Lower leg skin (tissue), 4 donors: ENCODE results near the gene TTC34. TPM values are rescaled to one million over a fixed set of nuclear protein-coding genes. Genes with fewer than 3 reads are reported as not detected.
A peak's percentile ranks its signal among the peaks of the same experiment; 100 is the strongest.

ENCODE experiments used
- DNase-seq, 2 donors: peaks; one replicate each; pipeline ENCODE4 v3.0.0-alpha.2; 2019; ENCODE audit warnings: low spot score in 2 of 2
- H3K4me3 ChIP-seq: fragments of 200-600 bp; sonication (generic); 2 replicates; pipeline ENCODE4 v1.5.1; 2017; ENCODE audit warnings: mild to moderate bottlenecking, low read depth; ENCODE audit not compliant: poor library complexity, severe bottlenecking
- CTCF ChIP-seq, 3 donors: fragments of 450-650 bp; IDR thresholded peaks; one replicate each; pipeline ENCODE4 v1.5.1; 2016; ENCODE audit warnings: antibody characterized with exemption in 3 of 3, mild to moderate bottlenecking in 3 of 3, moderate library complexity in 2 of 3
- POLR2A ChIP-seq, 2 donors: fragments of 450-650 bp; IDR thresholded peaks; one replicate each; pipeline ENCODE4 v1.6.1; 2016 to 2017; ENCODE audit warnings: antibody characterized with exemption in 2 of 2, mild to moderate bottlenecking in 1 of 2, moderate library complexity in 1 of 2
- WGBS, 2 donors: methylation state at CpG; one replicate each; pipeline ENCODE4 v1.1.5; 2018; 5-methylcytosine and 5-hydroxymethylcytosine counted together
- intact Hi-C: fragments of 100-400 bp; cut with DNase I; formaldehyde crosslinking; loops from one replicate; pipeline ENCODE4 v1.15.0; 2023; ENCODE audit warnings: low total_unique reads
- total RNA-seq, 4 donors: library from RNA; depleted of rRNA; stranded (reverse); fragments of >200 nt; gene quantifications; one replicate each; pipeline ENCODE4 v1.1.0, GENCODE V29; 2016

The TTC34 gene
- total RNA-seq, 4 donors from 2014 or later: 0.07 to 0.23 (median 0.17) TPM

DNA sequence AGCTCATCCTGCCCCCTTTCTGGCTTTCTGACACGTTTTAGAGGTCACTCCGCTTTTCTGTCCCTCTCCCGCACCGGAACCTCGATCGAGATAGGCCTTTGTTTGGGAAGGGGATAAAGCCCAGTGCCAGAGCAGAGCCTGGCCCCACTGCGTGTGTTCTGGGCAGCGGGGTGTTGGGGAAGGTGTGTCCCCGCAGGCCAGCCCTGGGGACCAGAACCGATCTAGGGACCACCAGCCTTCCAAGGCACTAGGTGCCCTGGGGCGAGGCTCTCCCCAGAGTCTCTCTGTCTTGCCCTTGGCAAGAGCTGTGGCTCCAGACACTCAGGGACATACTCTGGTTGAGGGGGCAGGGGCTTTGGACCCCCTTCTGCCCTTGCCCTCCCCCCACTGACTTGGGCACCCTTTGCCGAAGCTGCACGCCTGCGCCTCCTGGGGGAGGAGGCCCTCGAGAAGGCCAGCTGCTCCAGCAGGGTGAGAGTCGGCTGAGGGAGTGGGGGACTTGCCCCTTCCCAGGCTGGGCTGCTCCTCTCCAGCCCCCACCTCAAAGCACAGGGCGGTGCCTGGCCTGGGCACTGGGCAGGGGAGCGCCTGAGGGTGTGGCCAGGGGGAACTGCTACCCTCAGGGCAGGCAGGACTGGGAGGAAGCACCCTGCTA is 198.5 kb downstream of the TTC34 start:
- no peak for TF ChIP-seq CTCF (IDR thresholded peaks at IDR 0.05)
- no peak for TF ChIP-seq POLR2A (IDR thresholded peaks at IDR 0.05)
- 73 to 80% methylated on average over 16 to 18 of the region's 18 CpGs for WGBS, 2 donors
- DNase-seq: peak in 1 of 2 donors; percentile 68
- H3K4me3 ChIP-seq: no peak overlapping the region
- intact Hi-C loops: no loop called here

DNA sequence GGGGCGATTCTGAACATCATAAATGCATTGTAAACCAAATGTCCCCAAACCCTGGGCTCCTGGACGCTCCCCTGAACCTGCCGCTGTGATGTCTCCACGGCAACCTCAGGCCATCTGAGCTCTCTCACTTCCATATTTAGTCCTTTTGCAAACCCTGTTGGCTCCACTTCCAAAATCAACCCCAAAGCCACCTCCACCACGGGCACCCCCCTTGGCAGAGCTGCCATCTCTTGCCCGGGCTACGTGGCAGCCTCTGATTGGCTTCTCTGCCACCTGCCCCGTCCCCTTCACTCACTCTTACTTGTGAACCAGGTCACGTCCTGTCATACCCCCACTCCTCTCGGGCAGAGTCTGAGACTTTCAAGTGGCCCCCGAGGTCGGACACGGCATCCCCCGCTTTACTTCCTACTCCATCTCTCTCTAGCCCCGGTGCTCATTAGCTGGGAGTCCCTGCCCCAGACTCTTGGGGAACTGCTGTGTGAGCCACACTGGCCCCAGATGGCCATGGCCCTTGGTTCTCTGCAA is 199.1 kb downstream of the TTC34 start:
- peak in 1 of 2 donors; percentile 60 for DNase-seq
- WGBS, 2 donors: 77 to 81% methylated on average over 15 of the region's 15 CpGs
- TF ChIP-seq CTCF (IDR thresholded peaks at IDR 0.05) (no peak), POLR2A (IDR thresholded peaks at IDR 0.05) (no peak)
- intact Hi-C loops: no loop called here
- H3K4me3 ChIP-seq: no peak overlapping the region

GRCh38 chr1:2601721-2602303 is 199.7 kb downstream of the TTC34 start:
- intact Hi-C loops: no loop called here
- WGBS, 2 donors: 76 to 82% methylated on average over 18 of the region's 18 CpGs
- DNase-seq: peak in 1 of 2 donors; percentile 66
- TF ChIP-seq POLR2A (IDR thresholded peaks at IDR 0.05) (no peak), CTCF (IDR thresholded peaks at IDR 0.05) (no peak)
- H3K4me3 ChIP-seq: no peak overlapping the region

DNA sequence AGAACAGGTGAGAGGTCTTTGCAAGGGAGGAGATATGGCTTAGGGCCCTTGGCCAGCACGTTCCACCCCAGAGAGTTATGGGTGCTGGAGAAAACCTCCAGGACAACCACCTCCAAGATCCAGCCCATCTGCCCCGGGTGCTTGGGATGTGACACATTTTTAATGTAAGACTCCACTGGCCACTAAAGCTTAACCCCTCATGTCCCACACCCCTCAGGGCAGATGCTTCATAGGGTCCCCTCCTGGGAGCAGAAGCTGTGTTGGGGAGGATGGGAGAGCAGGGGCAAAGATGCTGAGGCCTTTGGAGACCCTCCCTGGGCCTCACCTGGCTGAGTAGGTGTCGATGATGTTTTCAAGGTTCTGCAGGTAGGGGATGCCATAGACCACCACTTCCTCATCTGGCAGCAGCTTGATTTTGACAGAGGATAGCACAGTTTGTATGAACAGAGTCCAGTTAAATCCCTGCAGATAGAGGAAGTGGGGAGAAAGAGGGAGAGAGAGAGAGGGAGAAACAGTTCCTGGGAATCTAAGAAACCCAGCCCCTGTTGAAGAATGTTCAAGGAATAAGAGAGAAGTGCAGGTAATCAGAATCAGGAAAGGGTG is 203.1 kb downstream of the TTC34 start:
- no peak overlapping the region for H3K4me3 ChIP-seq
- 81 to 91% methylated on average over 3 of the region's 3 CpGs for WGBS, 2 donors
- intact Hi-C loops: no loop called here
- DNase-seq: no peak
- TF ChIP-seq CTCF (IDR thresholded peaks at IDR 0.05) (no peak), POLR2A (IDR thresholded peaks at IDR 0.05) (no peak)

- no peak for TF ChIP-seq POLR2A (IDR thresholded peaks at IDR 0.05)
- no peak for TF ChIP-seq CTCF (IDR thresholded peaks at IDR 0.05)
- 77 to 84% methylated on average over 34 of the region's 34 CpGs for WGBS, 2 donors
- intact Hi-C loops: no loop called here
Measured at GRCh38 chr1:2597441-2598328, 203.8 kb downstream of the TTC34 start.

More at GRCh38 chr1:2597441-2598328, 203.8 kb downstream of the TTC34 start:
- no peak overlapping the region for H3K4me3 ChIP-seq
- DNase-seq: no peak
